VCaP (cell line): Measurements from ENCODE around the gene PEX11B.
"Not testable (repeated sequence)": the region's sequence is repeated elsewhere in the genome, so short reads cannot be mapped to it uniquely, and the experiment has no call there.

Experiments used
- H3K27ac ChIP-seq: fragments of 450-650 bp; 2 replicates; pipeline ENCODE4 v1.5.1; 2017
- CTCF ChIP-seq: fragments of 450-650 bp; conservative IDR thresholded peaks from 2 replicates; pipeline ENCODE4 v1.5.1; 2017; ENCODE audit warnings: mild to moderate bottlenecking, moderate library complexity

Gene PEX11B

GRCh38 chr1:145947551-145947950, 29.0 kb upstream of the PEX11B start:
- H3K27ac ChIP-seq = no peak overlapping the region
- TF ChIP-seq CTCF = no peak

- no peak overlapping the region for H3K27ac ChIP-seq
- no peak for TF ChIP-seq CTCF
These were observed 28.0 kb upstream of the PEX11B start for GRCh38 chr1:145946477-145946986.

- no peak for TF ChIP-seq CTCF
- no peak overlapping the region for H3K27ac ChIP-seq
These were observed 26.0 kb upstream of the PEX11B start for GRCh38 chr1:145944532-145944931.

GRCh38 chr1:145942871-145943270, 24.4 kb upstream of the PEX11B start:
- TF ChIP-seq CTCF = no peak
- H3K27ac ChIP-seq = no peak overlapping the region

- TF ChIP-seq CTCF = no peak
- no peak overlapping the region for H3K27ac ChIP-seq
These were observed 23.9 kb upstream of the PEX11B start for GRCh38 chr1:145942405-145942804.

GRCh38 chr1:145937436-145937835, 18.9 kb upstream of the PEX11B start:
- no peak for TF ChIP-seq CTCF
- peak overlapping the region; percentile 53; the same call in 1 of the 2 replicates for H3K27ac ChIP-seq

- TF ChIP-seq CTCF = no peak
- peak overlapping the region; percentile 53 for H3K27ac ChIP-seq
These were observed 17.7 kb upstream of the PEX11B start for GRCh38 chr1:145936247-145936646.

GRCh38 chr1:145935708-145936107, 17.2 kb upstream of the PEX11B start:
- no peak for TF ChIP-seq CTCF
- peak overlapping the region; percentile 53 for H3K27ac ChIP-seq

GRCh38 chr1:145932522-145933009, 14.0 kb upstream of the PEX11B start:
- not testable (repeated sequence) for H3K27ac ChIP-seq
